ENCODE data around the gene SOAT1. TPM values are rescaled to one million over a fixed set of nuclear protein-coding genes. Genes with fewer than 3 reads are reported as not detected.
A peak's percentile ranks its signal among the peaks of the same experiment; 100 is the strongest.

The SOAT1 gene
- total RNA-seq, 1 experiment from 2014 or later = 7.5 TPM

- Histone ChIP-seq H4K8ac (replicated peaks; ENCODE audit: insufficient read length, low read depth, low read length) (no peak overlapping the region), H2BK5ac (ENCODE audit: insufficient read length, low read length) (no peak overlapping the region), H3K23ac (ENCODE audit: insufficient read length, low read depth, low read length) (no peak overlapping the region), H3K79me2 (ENCODE audit: insufficient read depth, low read length) (no peaks in the 10 kb centered on the region), H3K18ac (ENCODE audit: insufficient read length, low read depth, low read length) (no peak overlapping the region), H3K14ac (ENCODE audit: insufficient read depth, low read length) (no peak overlapping the region), H3T11ph (ENCODE audit: low read length) (no peak overlapping the region), H3K79me1 (ENCODE audit: insufficient read depth, low read depth, low read length, poor library complexity, severe bottlenecking) (no peaks in the 10 kb centered on the region), H2BK120ac (ENCODE audit: low read depth, low read length, poor library complexity, severe bottlenecking) (no peak overlapping the region), H4K5ac (ENCODE audit: insufficient read length, low read depth, low read length) (no peak overlapping the region), H3K9ac (ENCODE audit: extremely low read depth, insufficient read length, low read length) (no peak overlapping the region), H3K27ac (ENCODE audit: insufficient read length, low read depth, low read length) (no peak overlapping the region), H4K91ac (ENCODE audit: insufficient read length, low read depth, low read length) (no peak overlapping the region), H3K27me3 (ENCODE audit: insufficient read depth, low read length) (no peaks in the 10 kb centered on the region), H2AFZ (ENCODE audit: low read length) (no peak overlapping the region), H3K9me3 (ENCODE audit: control insufficient read depth, low read depth, low read length) (no peaks in the 10 kb centered on the region), H2AK5ac (ENCODE audit: insufficient read length, low read length) (no peak overlapping the region), H3K4me2 (ENCODE audit: insufficient read depth, insufficient read length, low read length) (no peak overlapping the region), H4K20me1 (ENCODE audit: control insufficient read depth, insufficient read depth, insufficient read length) (no peaks in the 10 kb centered on the region), H3K4me1 (ENCODE audit: insufficient read depth, low read length) (no peaks in the 10 kb centered on the region), H3K56ac (ENCODE audit: insufficient read length, low read depth, low read length) (no peak overlapping the region), H3K23me2 (ENCODE audit: insufficient read length, low read depth, low read length, poor library complexity, severe bottlenecking) (no peaks in the 10 kb centered on the region), H3K4ac (ENCODE audit: low read depth, low read length) (no peak overlapping the region), H2BK20ac (ENCODE audit: low read depth, low read length, poor library complexity, severe bottlenecking) (no peak overlapping the region), H2BK15ac (ENCODE audit: low read depth, low read length) (no peak overlapping the region), H2BK12ac (ENCODE audit: insufficient read length, low read depth, low read length) (no peak overlapping the region)
- Mint-ChIP-seq H3K36me3 (ENCODE audit: insufficient read depth in 1 of 3, low read depth in 3 of 3) (no peaks in the 10 kb centered on the region), H3K27ac (peak overlapping the region in 1 of 3 experiments; percentile 65; a peak in 1 of 7 replicates), H3K27me3 (ENCODE audit: low read depth) (no peaks in the 10 kb centered on the region), H3K4me1 (no peaks in the 10 kb centered on the region), H3K9me3 (no peaks in the 10 kb centered on the region), H3K4me3 (no peak overlapping the region)
- no peak for DNase-seq
- no CpG with 5 or more reads among the region's 1 CpG for WGBS (ENCODE audit: extremely low coverage, insufficient read length, low lambda C conversion rate)
- TF ChIP-seq, protein P1, sequence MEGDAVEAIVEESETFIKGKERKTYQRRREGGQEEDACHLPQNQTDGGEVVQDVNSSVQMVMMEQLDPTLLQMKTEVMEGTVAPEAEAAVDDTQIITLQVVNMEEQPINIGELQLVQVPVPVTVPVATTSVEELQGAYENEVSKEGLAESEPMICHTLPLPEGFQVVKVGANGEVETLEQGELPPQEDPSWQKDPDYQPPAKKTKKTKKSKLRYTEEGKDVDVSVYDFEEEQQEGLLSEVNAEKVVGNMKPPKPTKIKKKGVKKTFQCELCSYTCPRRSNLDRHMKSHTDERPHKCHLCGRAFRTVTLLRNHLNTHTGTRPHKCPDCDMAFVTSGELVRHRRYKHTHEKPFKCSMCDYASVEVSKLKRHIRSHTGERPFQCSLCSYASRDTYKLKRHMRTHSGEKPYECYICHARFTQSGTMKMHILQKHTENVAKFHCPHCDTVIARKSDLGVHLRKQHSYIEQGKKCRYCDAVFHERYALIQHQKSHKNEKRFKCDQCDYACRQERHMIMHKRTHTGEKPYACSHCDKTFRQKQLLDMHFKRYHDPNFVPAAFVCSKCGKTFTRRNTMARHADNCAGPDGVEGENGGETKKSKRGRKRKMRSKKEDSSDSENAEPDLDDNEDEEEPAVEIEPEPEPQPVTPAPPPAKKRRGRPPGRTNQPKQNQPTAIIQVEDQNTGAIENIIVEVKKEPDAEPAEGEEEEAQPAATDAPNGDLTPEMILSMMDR (conservative IDR thresholded peaks at IDR 0.05) = no peak
These were observed 91.9 kb downstream of the SOAT1 start for GRCh38 chr1:179385510-179385909.

Measured in H9 (cell line).